HEK293T (cell line): ENCODE results near the gene MEF2B.
"Not testable (repeated sequence)": the region's sequence is repeated elsewhere in the genome, so short reads cannot be mapped to it uniquely, and the experiment has no call there.

Experiments used
- CTCF ChIA-PET: fragments of 350-600 bp; formaldehyde crosslinking; extraction: SDS; loops from one replicate; lab custom pipeline; 2021; ENCODE audit warnings: antibody characterized with exemption, inconsistent platforms; lab: Yijun Ruan, JAX
- POLR2A ChIA-PET: fragments of 350-600 bp; formaldehyde crosslinking; extraction: SDS; loops from one replicate; lab custom pipeline; 2020; ENCODE audit warnings: antibody characterized with exemption, inconsistent platforms; lab: Yijun Ruan, JAX
- DNase-seq: peaks from one replicate; pipeline ENCODE4 v3.0.0; 2012; ENCODE audit warnings: mixed read lengths; ENCODE audit errors: extremely low spot score
- ARNT ChIP-seq: fragments of 450-650 bp; IDR thresholded peaks from 2 replicates; pipeline ENCODE4 v1.6.1; 2017; ENCODE audit warnings: mild to moderate bottlenecking
- BHLHE40 ChIP-seq: fragments of 450-650 bp; IDR thresholded peaks from 2 replicates; pipeline ENCODE4 v1.6.1; 2016; ENCODE audit warnings: mild to moderate bottlenecking, moderate library complexity, borderline replicate concordance
- ELF4 ChIP-seq: fragments of 450-650 bp; IDR thresholded peaks from 2 replicates; pipeline ENCODE4 v1.6.1; 2017; ENCODE audit warnings: antibody characterized with exemption
- FOXA1 ChIP-seq: fragments of 450-650 bp; IDR thresholded peaks from 2 replicates; pipeline ENCODE4 v1.6.1; 2016; ENCODE audit warnings: mild to moderate bottlenecking
- FOXK2 ChIP-seq: fragments of 450-650 bp; IDR thresholded peaks from 2 replicates; pipeline ENCODE4 v1.6.1; 2016; ENCODE audit warnings: mild to moderate bottlenecking
- FOXM1 ChIP-seq: fragments of 450-650 bp; IDR thresholded peaks from 2 replicates; pipeline ENCODE4 v1.6.1; 2017; ENCODE audit warnings: mild to moderate bottlenecking, borderline replicate concordance
- HDGF ChIP-seq: fragments of 450-650 bp; IDR thresholded peaks from 2 replicates; pipeline ENCODE4 v1.6.1; 2017; ENCODE audit warnings: antibody characterized with exemption, borderline replicate concordance
- LEF1 ChIP-seq: fragments of 450-650 bp; IDR thresholded peaks from 2 replicates; pipeline ENCODE4 v1.6.1; 2017; ENCODE audit warnings: mild to moderate bottlenecking, borderline replicate concordance
- NFRKB ChIP-seq: fragments of 450-650 bp; IDR thresholded peaks from 2 replicates; pipeline ENCODE4 v1.6.1; 2016; ENCODE audit warnings: mild to moderate bottlenecking, moderate library complexity
- SP1 ChIP-seq: fragments of 450-650 bp; IDR thresholded peaks from 2 replicates; pipeline ENCODE4 v1.6.1; 2017
- SUZ12 ChIP-seq: fragments of 450-650 bp; IDR thresholded peaks from 2 replicates; pipeline ENCODE4 v1.6.1; 2016; ENCODE audit warnings: mild to moderate bottlenecking
- TARDBP ChIP-seq: fragments of 450-650 bp; IDR thresholded peaks from 2 replicates; pipeline ENCODE4 v1.6.1; 2016
- ZNF384 ChIP-seq: fragments of 450-650 bp; IDR thresholded peaks from 2 replicates; pipeline ENCODE4 v1.6.1; 2016
- TF ChIP-seq, protein P1 (sequence below): fragments of 450-650 bp; IDR thresholded peaks from 2 replicates; pipeline ENCODE4 v1.6.1; 2016

MEF2B gene

GRCh38 chr19:19191768-19192077, 21.7 kb upstream of the MEF2B start:
- TF ChIP-seq, protein P1, sequence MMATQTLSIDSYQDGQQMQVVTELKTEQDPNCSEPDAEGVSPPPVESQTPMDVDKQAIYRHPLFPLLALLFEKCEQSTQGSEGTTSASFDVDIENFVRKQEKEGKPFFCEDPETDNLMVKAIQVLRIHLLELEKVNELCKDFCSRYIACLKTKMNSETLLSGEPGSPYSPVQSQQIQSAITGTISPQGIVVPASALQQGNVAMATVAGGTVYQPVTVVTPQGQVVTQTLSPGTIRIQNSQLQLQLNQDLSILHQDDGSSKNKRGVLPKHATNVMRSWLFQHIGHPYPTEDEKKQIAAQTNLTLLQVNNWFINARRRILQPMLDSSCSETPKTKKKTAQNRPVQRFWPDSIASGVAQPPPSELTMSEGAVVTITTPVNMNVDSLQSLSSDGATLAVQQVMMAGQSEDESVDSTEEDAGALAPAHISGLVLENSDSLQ: no peak
- no peak for TF ChIP-seq FOXK2
- no peak for TF ChIP-seq SP1
- no peak for TF ChIP-seq SUZ12
- no peak for TF ChIP-seq NFRKB
- no peak for DNase-seq
- POLR2A ChIA-PET: interaction anchor here (0.7 to 4.9 kb wide), 4 partner anchors 10 to 29 kb away, joined by 3 to 46 read pairs (median 3); partner anchors contain the start of gene NR2C2AP
- CTCF ChIA-PET: interaction anchor here (0.5 to 2.0 kb wide), 2 partner anchors 13 to 17 kb away, joined by 3 to 11 read pairs; no protein-coding TSS in a partner anchor

GRCh38 chr19:19186742-19187141, 16.7 kb upstream of the MEF2B start:
- ChIA-PET POLR2A (no interaction called here), CTCF (interaction anchor here (0.8 kb wide), 1 partner anchor 15 kb away, joined by 3 read pairs; no protein-coding TSS in a partner anchor)
- no peak for TF ChIP-seq TARDBP
- no peak for TF ChIP-seq FOXK2
- TF ChIP-seq FOXA1: no peak
- TF ChIP-seq BHLHE40: no peak
- no peak for TF ChIP-seq LEF1
- TF ChIP-seq ARNT: no peak
- no peak for TF ChIP-seq NFRKB
- DNase-seq: no peak

GRCh38 chr19:19185853-19186740, 16.0 kb upstream of the MEF2B start:
- ChIA-PET CTCF (interaction anchor here (0.6 to 0.8 kb wide), 2 partner anchors 16 kb away, joined by 3 read pairs; no protein-coding TSS in a partner anchor), POLR2A (interaction anchor here (0.9 kb wide), 1 partner anchor 17 kb away, joined by 4 read pairs; the partner anchor contains the start of gene NR2C2AP)
- peak; percentile 77 for DNase-seq
- TF ChIP-seq FOXK2 (no peak), HDGF (no peak), SP1 (no peak), TARDBP (no peak), FOXA1 (no peak)

DNA sequence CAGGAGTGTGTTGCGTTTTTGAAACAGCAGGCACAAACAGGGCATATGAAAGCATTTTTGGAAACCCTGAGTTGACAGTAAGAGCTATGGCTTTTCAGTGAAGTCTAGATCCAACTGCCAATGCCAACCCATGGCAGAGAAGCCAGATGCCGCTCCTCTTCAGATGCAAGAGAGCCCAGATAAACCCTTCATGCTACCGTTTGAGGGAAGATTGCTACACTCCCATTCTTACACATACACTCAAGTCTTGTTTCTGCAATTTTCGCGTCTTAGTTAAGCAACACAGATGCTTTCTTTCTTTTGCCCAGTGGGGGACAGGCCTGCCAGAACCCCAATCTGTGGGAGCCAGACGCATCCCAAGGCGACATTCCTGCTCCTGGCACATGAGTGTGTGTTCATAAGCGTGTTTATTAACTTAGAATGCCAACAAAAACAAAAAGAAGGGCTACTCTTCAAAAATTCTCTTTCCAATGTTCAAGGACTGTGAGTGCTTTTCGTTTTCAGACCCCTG, 11.5 kb upstream of the MEF2B start:
- CTCF ChIA-PET: no interaction called here
- DNase-seq: no peak
- TF ChIP-seq ELF4 (no peak), FOXA1 (no peak), BHLHE40 (no peak), SP1 (no peak), FOXM1 (no peak), SUZ12 (no peak), ZNF384 (no peak)
- POLR2A ChIA-PET: no interaction called here

DNA sequence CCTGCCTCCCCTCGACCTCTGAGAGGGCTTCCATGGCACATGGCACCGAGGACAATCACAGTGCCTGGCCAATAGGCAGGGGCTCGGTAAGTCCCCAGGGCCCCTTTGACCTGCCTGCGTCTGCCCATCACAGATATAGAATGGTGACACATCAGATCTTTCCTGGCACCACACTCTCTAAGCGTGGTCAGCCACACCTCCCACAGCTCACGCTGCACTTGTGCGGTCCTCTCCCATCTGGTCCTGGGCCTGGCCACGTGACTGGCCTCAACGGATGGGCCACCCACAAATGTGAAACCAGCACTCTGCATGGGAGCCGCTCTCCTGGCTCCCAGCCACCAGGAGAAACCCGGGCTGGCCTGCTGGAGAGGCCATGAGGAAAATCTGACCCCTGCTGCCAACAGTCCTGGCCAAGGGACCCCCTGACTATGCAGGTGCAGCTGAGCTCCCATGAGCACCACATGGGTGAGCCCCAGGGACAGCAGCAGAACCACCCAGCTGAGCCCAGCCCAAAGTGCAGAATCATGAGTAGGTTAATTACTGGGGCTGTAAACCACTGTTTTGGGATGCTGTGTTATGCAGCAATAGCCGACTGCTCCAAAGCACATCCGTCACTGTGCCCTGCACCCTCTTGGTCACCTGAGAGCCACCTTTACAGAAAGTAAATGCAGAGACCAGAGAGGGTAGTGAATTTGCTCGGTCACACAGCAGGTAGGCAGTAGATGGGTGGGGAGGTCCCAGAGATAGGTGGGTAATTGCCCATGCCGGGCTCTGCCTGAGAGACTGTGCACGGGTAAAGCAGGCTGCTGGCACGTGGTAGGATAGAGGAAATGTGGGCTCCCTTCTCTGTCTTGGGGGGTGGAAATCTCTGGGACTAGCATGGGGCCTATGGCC, 9.7 kb upstream of the MEF2B start:
- POLR2A ChIA-PET: interaction anchor here (1.0 kb wide), 1 partner anchor 13 kb away, joined by 3 read pairs; no protein-coding TSS in a partner anchor

DNA sequence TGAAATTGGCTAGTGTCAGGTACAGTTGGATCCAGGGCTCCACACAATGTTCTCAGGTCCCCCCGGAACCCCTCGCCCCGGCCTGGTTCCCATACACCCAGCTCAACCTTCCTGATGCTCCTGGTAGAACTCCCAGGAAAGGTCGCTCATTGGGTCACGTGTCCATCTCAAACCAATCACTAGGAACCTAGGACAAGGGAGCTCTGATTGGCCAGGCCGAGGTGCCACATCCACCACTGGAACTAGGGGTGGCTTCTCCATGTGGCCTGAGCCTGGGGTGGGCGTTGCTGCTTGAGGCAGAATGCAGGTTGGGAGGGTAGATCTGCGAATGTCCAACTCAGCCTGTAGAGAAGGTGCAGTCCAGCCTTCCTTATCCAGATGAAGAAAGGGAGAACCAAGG, 6.9 kb upstream of the MEF2B start:
- CTCF ChIA-PET: no interaction called here
- DNase-seq: no peak
- TF ChIP-seq SUZ12: no peak
- POLR2A ChIA-PET: interaction anchor here (0.6 kb wide), 1 partner anchor 26 kb away, joined by 3 read pairs; the partner anchor contains the start of gene NR2C2AP

More for the DNA sequence above, 9.7 kb upstream of the MEF2B start:
- TF ChIP-seq, protein P1: no peak
- CTCF ChIA-PET: interaction anchor here (0.6 kb wide), 1 partner anchor 23 kb away, joined by 3 read pairs; the partner anchor contains the start of gene NR2C2AP
- no peak for DNase-seq

DNA sequence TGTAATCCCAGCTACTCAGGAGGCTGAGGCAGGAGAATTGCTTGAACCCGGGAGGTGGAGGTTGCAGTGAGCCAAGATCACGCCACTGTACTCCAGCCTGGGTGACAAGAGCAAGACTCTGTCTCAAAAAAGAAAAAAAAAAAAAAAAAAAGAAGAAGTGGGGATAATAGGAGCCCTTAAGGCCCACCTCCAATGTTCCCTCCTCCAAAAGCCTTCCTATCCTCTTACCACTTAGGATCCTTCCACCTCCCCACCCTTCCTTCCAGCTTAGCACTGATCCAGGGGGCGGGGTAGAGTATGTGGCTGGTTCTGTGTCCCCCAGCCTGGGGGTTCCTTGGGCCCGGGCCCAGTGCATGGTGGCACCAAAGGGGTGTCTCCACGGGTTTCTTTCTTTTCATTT, 3.2 kb upstream of the MEF2B start:
- DNase-seq, CTCF ChIA-PET: not testable (repeated sequence)

More for the DNA sequence above, 3.2 kb upstream of the MEF2B start:
- POLR2A ChIA-PET: interaction anchor here (0.6 kb wide), 1 partner anchor 17 kb away, joined by 3 read pairs; no protein-coding TSS in a partner anchor
